Effector memory CD4-positive, alpha-beta T cell (primary cell): ENCODE measurements around the gene PDLIM4.

Experiments used
- DNase-seq, 3 donors: peaks; one replicate each; pipeline ENCODE4 v3.0.0-alpha.2; 2020
- H3K27ac ChIP-seq: 2 replicates; pipeline ENCODE4 v1.7.0; 2013; ENCODE audit warnings: mild to moderate bottlenecking, low read length, moderate library complexity; ENCODE audit not compliant: insufficient read depth, poor library complexity, severe bottlenecking
- H3K27me3 ChIP-seq: replicated peaks from 2 replicates; pipeline ENCODE4 v1.7.0; 2013; ENCODE audit warnings: mild to moderate bottlenecking, low read length; ENCODE audit not compliant: insufficient read depth, control insufficient read depth, poor library complexity, severe bottlenecking
- H3K36me3 ChIP-seq: 2 replicates; pipeline ENCODE4 v1.7.0; 2013; ENCODE audit warnings: mild to moderate bottlenecking, low read length, moderate library complexity; ENCODE audit not compliant: control insufficient read depth, insufficient read depth
- H3K4me1 ChIP-seq: 2 replicates; pipeline ENCODE4 v1.7.0; 2013; ENCODE audit warnings: low read length, mild to moderate bottlenecking; ENCODE audit not compliant: control insufficient read depth, insufficient read depth, poor library complexity, severe bottlenecking
- H3K4me3 ChIP-seq: 2 replicates; pipeline ENCODE4 v1.7.0; 2013; ENCODE audit warnings: low read length, low read depth, mild to moderate bottlenecking; ENCODE audit not compliant: insufficient read depth, poor library complexity, severe bottlenecking
- H3K9me3 ChIP-seq: 2 replicates; pipeline ENCODE4 v1.7.0; 2013; ENCODE audit warnings: mild to moderate bottlenecking, low read length, moderate library complexity; ENCODE audit not compliant: control insufficient read depth

Gene PDLIM4

DNA sequence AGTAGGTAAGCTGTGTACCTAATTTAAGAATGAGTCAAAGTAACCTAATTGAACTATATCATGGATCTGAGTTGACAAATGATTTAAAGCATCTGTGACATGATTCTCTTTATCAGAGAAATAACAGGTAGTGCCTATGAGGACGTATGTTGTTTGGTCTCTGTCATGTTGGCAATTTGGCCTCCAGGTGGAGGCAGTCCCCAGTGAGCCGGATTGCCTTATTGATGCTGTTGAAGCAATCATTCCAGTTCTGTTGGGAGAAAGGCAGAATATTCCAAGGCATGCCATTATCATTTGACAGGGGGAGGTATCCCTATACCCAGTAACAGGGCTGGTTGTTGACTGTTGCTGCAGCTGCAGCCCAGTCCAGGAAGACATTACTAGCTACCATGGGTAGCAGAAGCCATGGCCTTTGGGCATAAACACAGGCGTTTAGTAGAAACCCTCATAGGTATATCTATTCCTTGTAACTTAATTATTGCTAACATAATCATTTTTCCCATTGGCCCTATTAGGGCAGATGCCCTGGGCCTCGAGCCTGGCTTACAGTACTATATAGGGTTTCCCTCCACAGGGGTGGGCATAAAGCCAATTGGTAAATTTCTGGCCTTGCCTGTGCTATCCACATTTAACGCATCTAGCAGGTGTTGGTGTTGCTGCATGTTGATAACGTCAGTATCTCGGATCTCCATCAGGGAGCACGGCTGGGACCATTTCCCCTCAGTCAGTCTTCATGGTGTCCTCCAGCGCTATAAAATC lies 24.5 kb downstream of the PDLIM4 start:
- Histone ChIP-seq H3K27ac (no peak overlapping the region), H3K4me1 (no peaks in the 10 kb centered on the region), H3K4me3 (no peak overlapping the region), H3K27me3 (no peaks in the 10 kb centered on the region), H3K36me3 (no peaks in the 10 kb centered on the region), H3K9me3 (no peaks in the 10 kb centered on the region)
- DNase-seq, result no peak

DNA sequence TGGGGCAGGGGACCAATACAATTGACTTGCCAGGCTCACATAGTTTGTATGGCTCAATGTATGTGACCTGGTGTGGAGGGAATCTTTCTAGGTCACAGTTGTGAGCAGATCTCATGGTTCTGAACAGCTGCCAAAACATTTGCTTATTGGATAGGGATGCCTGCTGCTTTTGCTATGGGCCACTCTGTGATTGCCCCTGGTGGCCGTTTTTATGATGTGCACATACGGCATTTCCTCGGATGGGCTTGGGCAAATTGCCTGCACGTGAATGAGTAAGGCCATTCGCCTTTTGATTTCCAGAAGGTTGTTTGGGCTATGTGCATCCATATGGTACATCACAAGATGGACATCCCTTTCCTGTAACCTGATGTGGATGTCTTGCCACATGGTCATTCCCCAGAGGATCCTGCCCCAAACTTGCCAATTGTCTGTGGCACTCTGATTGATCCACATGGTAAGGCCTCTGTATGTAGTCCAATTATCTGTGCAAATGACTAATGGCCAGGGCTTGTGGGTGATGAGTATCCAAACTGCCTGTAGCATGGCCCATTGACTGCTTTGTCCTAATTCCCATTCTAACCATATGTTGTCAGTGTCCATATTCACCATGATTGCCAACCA lies 26.0 kb downstream of the PDLIM4 start:
- H3K36me3 ChIP-seq, result no peaks in the 10 kb centered on the region
- no peak overlapping the region for H3K27ac ChIP-seq
- no peaks in the 10 kb centered on the region for H3K4me1 ChIP-seq
- DNase-seq, result no peak
- H3K9me3 ChIP-seq, result no peaks in the 10 kb centered on the region
- no peaks in the 10 kb centered on the region for H3K27me3 ChIP-seq
- H3K4me3 ChIP-seq, result no peak overlapping the region

GRCh38 chr5:132289097-132289496 lies 31.6 kb downstream of the PDLIM4 start:
- H3K4me1 ChIP-seq, result peaks cover 5% of the 10 kb centered on the region
- H3K9me3 ChIP-seq, result no peaks in the 10 kb centered on the region
- H3K27ac ChIP-seq, result no peak overlapping the region
- H3K27me3 ChIP-seq, result no peaks in the 10 kb centered on the region
- DNase-seq, result no peak
- no peak overlapping the region for H3K4me3 ChIP-seq
- no peaks in the 10 kb centered on the region for H3K36me3 ChIP-seq

DNA sequence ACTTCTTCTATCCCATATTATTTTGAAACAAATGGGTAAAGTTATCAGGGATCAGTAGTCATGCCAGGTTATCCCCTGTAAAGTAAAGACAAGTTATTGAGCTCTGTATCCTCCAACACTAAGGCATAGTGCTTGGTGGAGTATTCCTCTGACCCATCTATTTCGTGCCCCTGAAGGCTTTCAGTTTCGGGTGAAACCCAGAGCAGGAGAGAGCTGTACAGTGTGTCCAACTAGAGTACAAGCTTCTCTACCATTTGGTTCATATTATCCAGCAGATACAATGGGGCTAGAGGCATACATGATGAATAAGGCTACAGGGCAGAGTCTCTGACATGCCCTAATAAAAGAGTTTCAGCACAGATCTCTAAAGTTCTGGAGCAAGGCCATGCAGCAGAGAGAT lies 33.5 kb downstream of the PDLIM4 start:
- H3K4me1 ChIP-seq, result peaks cover 19% of the 10 kb centered on the region
- no peak overlapping the region for H3K4me3 ChIP-seq
- DNase-seq, result no peak
- no peaks in the 10 kb centered on the region for H3K36me3 ChIP-seq
- no peaks in the 10 kb centered on the region for H3K9me3 ChIP-seq
- H3K27ac ChIP-seq, result no peak overlapping the region
- H3K27me3 ChIP-seq, result peaks cover 4% of the 10 kb centered on the region

DNA sequence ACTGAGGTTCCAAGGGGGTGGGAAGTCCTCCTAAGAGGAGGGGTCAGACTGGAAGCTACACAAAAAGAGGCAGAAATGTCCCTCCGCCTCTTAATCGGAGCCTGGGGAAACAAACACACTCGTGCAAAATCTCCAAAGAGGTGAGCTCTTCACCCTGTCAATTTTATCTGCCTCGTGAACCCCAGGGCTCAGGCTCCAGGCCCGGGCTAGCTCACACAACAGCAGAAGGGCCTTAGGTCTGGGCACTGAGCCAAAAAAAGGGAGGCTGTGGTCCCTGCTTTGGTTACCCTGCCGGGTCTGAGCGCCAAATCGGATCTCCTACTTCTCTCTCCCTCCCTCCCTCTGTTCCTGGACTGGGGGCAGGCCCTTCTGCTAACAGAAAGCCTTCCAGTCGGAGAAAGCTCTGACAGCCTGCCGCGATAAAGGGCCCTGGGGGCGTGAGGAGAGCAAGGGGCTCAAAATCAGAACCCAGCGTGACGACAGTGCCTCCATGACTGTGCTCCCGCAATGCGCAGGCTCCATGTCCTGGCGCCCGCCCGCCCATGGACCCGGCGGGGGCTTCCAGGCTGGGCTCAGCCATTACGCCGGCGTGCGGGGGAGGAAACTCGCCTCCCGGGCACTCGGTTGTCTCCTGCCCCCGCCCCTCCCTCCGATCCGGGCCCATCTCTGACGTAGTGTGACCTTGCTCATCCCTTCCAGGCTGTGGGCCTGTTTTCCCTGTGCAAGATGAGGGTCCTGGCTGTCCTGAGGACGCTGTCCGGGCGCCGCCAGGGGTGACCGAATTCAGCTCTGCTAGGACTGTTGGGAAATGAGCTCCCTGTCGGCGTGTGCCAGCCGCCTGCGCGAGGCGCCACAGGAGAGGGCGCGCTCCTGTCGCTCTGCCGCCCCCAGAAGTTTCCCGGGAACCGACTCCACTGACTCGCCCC lies 35.8 kb downstream of the PDLIM4 start:
- DNase-seq, result peak; percentile 41 to 46 (median 43)
- peaks cover 19% of the 10 kb centered on the region for H3K4me1 ChIP-seq
- peak overlapping the region; percentile 49 for H3K27ac ChIP-seq
- H3K27me3 ChIP-seq, result peaks cover 4% of the 10 kb centered on the region
- no peaks in the 10 kb centered on the region for H3K36me3 ChIP-seq
- H3K4me3 ChIP-seq, result peak overlapping the region; percentile 70
- H3K9me3 ChIP-seq, result no peaks in the 10 kb centered on the region

- peak within 1 kb of the TSS; percentile 70 for H3K4me3 ChIP-seq
These were observed 36.7 kb downstream of the PDLIM4 start, which contains the start of gene SLC22A4 for GRCh38 chr5:132293992-132294727. TSS of gene SLC22A4 (plus strand) at chr5:132294394. CDS start at chr5:132294617, 223 bp downstream.

GRCh38 chr5:132294728-132295504 lies 37.4 kb downstream of the PDLIM4 start:
- Histone ChIP-seq H3K36me3 (no peaks in the 10 kb centered on the region), H3K4me1 (peaks cover 19% of the 10 kb centered on the region), H3K27me3 (peaks cover 4% of the 10 kb centered on the region), H3K4me3 (peak overlapping the region; percentile 70), H3K27ac (no peak overlapping the region), H3K9me3 (no peaks in the 10 kb centered on the region)
- peak; percentile 23 to 60 (median 60) for DNase-seq

More at GRCh38 chr5:132293992-132294727, 36.7 kb downstream of the PDLIM4 start, which contains the start of gene SLC22A4:
- peak; percentile 51 to 62 (median 57) for DNase-seq
- Histone ChIP-seq H3K27ac (peak within 1 kb of the TSS; percentile 49), H3K4me1 (peaks cover 19% of the 10 kb centered on the region), H3K9me3 (no peaks in the 10 kb centered on the region), H3K27me3 (peaks cover 4% of the 10 kb centered on the region), H3K36me3 (no peaks in the 10 kb centered on the region)

DNA sequence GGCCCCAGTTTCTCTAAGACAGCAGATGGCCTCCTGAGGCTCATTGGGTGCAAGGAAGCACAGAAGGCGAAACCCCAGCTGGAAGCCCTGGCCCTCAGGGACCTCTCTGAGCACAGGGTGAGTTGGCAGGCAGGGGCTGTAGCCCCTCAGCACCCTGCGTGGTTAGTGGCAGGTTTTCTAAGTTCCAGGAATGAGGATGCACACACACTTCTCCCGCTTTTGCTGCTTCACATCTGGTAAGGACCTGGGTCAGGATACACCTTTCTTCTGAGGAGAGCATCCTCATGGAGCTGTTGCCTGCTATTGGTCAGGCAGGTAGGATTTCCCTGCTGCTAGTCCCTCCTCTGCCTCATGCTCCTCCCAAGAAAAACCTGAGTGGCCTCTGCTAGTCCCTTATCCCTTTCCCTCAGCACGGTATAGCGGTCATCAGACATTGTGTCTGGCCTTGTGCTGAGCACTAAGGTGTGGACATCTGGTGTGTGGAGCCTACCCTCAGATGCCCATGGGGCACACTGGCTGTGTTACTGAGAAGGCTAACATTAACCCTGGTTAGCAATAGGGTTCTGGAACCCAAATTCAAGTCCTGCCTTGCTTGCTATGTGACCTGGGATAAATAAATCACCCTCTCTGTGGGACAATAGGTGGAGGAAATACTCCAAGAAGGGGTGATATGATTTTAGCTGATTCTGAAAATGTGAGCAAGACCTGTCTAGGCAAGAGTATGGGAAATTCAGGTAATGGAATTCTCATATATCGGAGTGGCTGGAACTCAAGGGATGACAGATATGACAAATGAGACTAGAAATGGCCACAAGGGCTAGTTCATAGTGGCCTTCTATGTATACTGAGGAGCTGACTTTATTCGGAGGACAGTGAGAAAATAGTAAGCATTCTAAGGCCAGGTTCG lies 38.3 kb downstream of the PDLIM4 start:
- peaks cover 19% of the 10 kb centered on the region for H3K4me1 ChIP-seq
- peak overlapping the region; percentile 70 for H3K4me3 ChIP-seq
- peaks cover 4% of the 10 kb centered on the region for H3K27me3 ChIP-seq
- H3K27ac ChIP-seq, result no peak overlapping the region
- no peak for DNase-seq
- H3K9me3 ChIP-seq, result no peaks in the 10 kb centered on the region
- no peaks in the 10 kb centered on the region for H3K36me3 ChIP-seq
